HG02852 (cell line): ENCODE measurements around the gene SHB.
A peak's percentile ranks its signal among the peaks of the same experiment; 100 is the strongest.
"Not testable (repeated sequence)": the region's sequence is repeated elsewhere in the genome, so short reads cannot be mapped to it uniquely, and the experiment has no call there.

Experiments used
- ATAC-seq: cut with Tn5 transposase; IDR thresholded peaks from one replicate; pipeline ENCODE4 v1.9.1; 2021; ENCODE audit warnings: mild to moderate bottlenecking, moderate library complexity; ENCODE audit not compliant: unreplicated experiment

The SHB gene

GRCh38 chr9:38064842-38065368 is 4.1 kb downstream of the SHB start:
- ATAC-seq, result no peak

- no peak for ATAC-seq
These were observed 5.7 kb downstream of the SHB start for GRCh38 chr9:38063363-38063707.

GRCh38 chr9:38062498-38063362 is 6.3 kb downstream of the SHB start:
- ATAC-seq, result no peak

GRCh38 chr9:38062106-38062497 is 6.9 kb downstream of the SHB start:
- ATAC-seq, result no peak

- ATAC-seq, result peak; percentile 63
These were observed 7.6 kb downstream of the SHB start for GRCh38 chr9:38061326-38061977.

- no peak for ATAC-seq
These were observed 8.3 kb downstream of the SHB start for GRCh38 chr9:38060681-38061080.

- ATAC-seq, result no peak
These were observed 9.6 kb downstream of the SHB start for GRCh38 chr9:38059233-38059936.

GRCh38 chr9:38058452-38059232 is 10.4 kb downstream of the SHB start:
- no peak for ATAC-seq

GRCh38 chr9:38057416-38058195 is 11.4 kb downstream of the SHB start:
- ATAC-seq, result no peak

GRCh38 chr9:38054653-38055052 is 14.4 kb downstream of the SHB start:
- ATAC-seq, result no peak

GRCh38 chr9:38053697-38054461 is 15.1 kb downstream of the SHB start:
- no peak for ATAC-seq

GRCh38 chr9:38051780-38052546 is 17.1 kb downstream of the SHB start:
- ATAC-seq, result no peak

- no peak for ATAC-seq
These were observed 20.6 kb downstream of the SHB start for GRCh38 chr9:38048316-38048969.

GRCh38 chr9:38047301-38048251 is 21.5 kb downstream of the SHB start:
- no peak for ATAC-seq

- no peak for ATAC-seq
These were observed 22.2 kb downstream of the SHB start for GRCh38 chr9:38046661-38047300.

- not testable (repeated sequence) for ATAC-seq
These were observed 23.1 kb downstream of the SHB start for GRCh38 chr9:38045939-38046338.
